ENCODE data around the gene MMP19.

DNA sequence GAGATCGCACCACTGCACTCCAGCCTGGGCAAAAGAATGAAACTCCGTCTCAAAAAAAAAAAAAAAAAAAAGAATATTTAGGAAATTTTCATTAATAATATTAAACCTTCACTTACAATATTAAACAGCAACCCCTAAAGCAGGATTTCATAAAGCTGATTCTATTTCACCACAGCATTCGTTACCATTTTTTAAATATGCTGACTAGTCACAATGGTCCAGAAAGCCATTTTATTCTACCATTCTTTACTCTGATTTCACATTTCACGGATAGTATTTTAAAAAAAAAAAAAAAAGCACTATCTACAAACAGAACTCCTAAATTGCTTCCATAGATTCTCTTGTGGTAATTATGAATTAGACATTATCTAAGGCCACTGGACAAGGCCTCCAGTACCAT, 52.8 kb downstream of the MMP19 start:
- TF ChIP-seq, protein P1, sequence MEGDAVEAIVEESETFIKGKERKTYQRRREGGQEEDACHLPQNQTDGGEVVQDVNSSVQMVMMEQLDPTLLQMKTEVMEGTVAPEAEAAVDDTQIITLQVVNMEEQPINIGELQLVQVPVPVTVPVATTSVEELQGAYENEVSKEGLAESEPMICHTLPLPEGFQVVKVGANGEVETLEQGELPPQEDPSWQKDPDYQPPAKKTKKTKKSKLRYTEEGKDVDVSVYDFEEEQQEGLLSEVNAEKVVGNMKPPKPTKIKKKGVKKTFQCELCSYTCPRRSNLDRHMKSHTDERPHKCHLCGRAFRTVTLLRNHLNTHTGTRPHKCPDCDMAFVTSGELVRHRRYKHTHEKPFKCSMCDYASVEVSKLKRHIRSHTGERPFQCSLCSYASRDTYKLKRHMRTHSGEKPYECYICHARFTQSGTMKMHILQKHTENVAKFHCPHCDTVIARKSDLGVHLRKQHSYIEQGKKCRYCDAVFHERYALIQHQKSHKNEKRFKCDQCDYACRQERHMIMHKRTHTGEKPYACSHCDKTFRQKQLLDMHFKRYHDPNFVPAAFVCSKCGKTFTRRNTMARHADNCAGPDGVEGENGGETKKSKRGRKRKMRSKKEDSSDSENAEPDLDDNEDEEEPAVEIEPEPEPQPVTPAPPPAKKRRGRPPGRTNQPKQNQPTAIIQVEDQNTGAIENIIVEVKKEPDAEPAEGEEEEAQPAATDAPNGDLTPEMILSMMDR (IDR thresholded peaks at IDR 0.05; ENCODE audit: low read depth, low read length) = no peak
- no peak for TF ChIP-seq EZH2phosphoT487 (IDR thresholded peaks at IDR 0.05; ENCODE audit: low read depth)

Measured in OCI-LY3 (cell line).